Esophagus squamous epithelium (tissue), 4 donors: ENCODE measurements around the gene APH1B.

ENCODE experiments used
- POLR2A ChIP-seq, 4 donors: fragments of 450-650 bp; IDR thresholded peaks; one replicate each; pipeline ENCODE4 v1.6.1; 2017; ENCODE audit warnings: antibody characterized with exemption in 4 of 4, mild to moderate bottlenecking in 4 of 4, moderate library complexity in 3 of 4
- TF ChIP-seq, protein P1 (sequence below), 6 experiments: fragments of 450-650 bp in 4 of 6; fragments of 200-600 bp in 2 of 6; sonication (generic) in 2 of 6; IDR thresholded peaks; one replicate each; pipeline ENCODE4 v1.5.1; 2016 to 2019; ENCODE audit warnings: antibody characterized with exemption in 6 of 6, mild to moderate bottlenecking in 4 of 6, moderate library complexity in 4 of 6

DNA sequence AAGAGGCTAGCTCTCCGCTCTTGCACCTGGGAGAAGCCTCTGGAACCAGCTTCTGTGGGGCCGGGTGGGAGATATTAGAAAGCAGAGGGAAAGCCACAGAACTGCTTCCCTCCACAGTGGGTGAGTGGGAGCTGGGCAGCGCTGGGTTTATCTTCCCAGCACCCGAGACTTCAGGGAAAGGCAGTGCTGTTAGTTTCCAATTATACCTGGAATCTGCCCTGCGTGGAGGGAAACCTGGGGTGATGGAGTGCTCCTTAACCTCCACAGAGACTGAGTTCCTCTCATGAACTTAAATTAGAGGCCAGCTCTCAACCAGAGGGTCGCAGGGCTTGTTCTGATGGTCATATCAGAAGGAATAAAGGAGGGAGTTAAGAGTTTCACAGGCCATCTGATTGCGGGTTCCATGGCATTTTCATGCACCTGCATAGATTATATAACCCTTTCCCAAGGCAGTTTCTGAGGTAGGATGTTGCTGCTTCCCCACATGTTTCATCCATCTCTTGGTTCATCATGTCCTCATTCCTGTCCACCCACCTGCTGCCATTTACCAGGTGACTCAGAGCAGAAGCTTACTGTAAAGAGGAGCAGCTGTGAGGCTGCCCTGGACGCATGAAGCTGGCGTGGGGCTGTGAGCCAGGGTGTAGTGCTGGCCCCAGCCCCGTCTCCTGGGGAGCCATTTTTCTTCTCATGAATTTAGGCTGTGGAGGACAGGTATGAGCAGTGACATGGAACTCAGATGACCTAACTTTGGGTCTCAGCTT, 61.8 kb downstream of the APH1B start:
- TF ChIP-seq, protein P1, sequence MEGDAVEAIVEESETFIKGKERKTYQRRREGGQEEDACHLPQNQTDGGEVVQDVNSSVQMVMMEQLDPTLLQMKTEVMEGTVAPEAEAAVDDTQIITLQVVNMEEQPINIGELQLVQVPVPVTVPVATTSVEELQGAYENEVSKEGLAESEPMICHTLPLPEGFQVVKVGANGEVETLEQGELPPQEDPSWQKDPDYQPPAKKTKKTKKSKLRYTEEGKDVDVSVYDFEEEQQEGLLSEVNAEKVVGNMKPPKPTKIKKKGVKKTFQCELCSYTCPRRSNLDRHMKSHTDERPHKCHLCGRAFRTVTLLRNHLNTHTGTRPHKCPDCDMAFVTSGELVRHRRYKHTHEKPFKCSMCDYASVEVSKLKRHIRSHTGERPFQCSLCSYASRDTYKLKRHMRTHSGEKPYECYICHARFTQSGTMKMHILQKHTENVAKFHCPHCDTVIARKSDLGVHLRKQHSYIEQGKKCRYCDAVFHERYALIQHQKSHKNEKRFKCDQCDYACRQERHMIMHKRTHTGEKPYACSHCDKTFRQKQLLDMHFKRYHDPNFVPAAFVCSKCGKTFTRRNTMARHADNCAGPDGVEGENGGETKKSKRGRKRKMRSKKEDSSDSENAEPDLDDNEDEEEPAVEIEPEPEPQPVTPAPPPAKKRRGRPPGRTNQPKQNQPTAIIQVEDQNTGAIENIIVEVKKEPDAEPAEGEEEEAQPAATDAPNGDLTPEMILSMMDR (IDR thresholded peaks at IDR 0.05): no peak
- no peak for TF ChIP-seq POLR2A (IDR thresholded peaks at IDR 0.05)
